Lower leg skin (tissue), 3 donors: ENCODE results near the gene SELENOS.

Experiments
- CTCF ChIP-seq, 3 donors: fragments of 450-650 bp; IDR thresholded peaks; one replicate each; pipeline ENCODE4 v1.5.1; 2016; ENCODE audit warnings: antibody characterized with exemption in 3 of 3, mild to moderate bottlenecking in 3 of 3, moderate library complexity in 2 of 3
- POLR2A ChIP-seq, 2 donors: fragments of 450-650 bp; IDR thresholded peaks; one replicate each; pipeline ENCODE4 v1.6.1; 2016 to 2017; ENCODE audit warnings: antibody characterized with exemption in 2 of 2, mild to moderate bottlenecking in 1 of 2, moderate library complexity in 1 of 2

GRCh38 chr15:101256757-101257156, 20.5 kb downstream of the SELENOS start:
- no peak for TF ChIP-seq CTCF (IDR thresholded peaks at IDR 0.05)
- no peak for TF ChIP-seq POLR2A (IDR thresholded peaks at IDR 0.05)
